Mesenchymal stem cell (in vitro differentiated cells and primary cell): Measurements from ENCODE around the gene AIP.

Experiments used
- DNase-seq: peaks from one replicate; pipeline ENCODE4 v3.0.0-alpha.2; 2013
- H2AFZ ChIP-seq: one replicate; pipeline ENCODE4 v1.6.1; 2013; ENCODE audit warnings: low read depth, mild to moderate bottlenecking, control low read depth, inconsistent platforms, low read length, moderate library complexity
- H2AK5ac ChIP-seq: 2 replicates; pipeline ENCODE4 v1.6.1; 2013; ENCODE audit warnings: low read length, moderate library complexity, mild to moderate bottlenecking, inconsistent platforms; ENCODE audit not compliant: severe bottlenecking
- H2BK120ac ChIP-seq: one replicate; pipeline ENCODE4 v1.6.1; 2013; ENCODE audit warnings: low read depth, mild to moderate bottlenecking, inconsistent platforms, low read length, moderate library complexity
- H2BK12ac ChIP-seq, 2 experiments: one replicate each; pipeline ENCODE4 v1.6.1; 2013; ENCODE audit warnings: inconsistent platforms in 2 of 2, low read length in 2 of 2, mild to moderate bottlenecking in 2 of 2, moderate library complexity in 2 of 2, control low read depth in 1 of 2
- H2BK15ac ChIP-seq: one replicate; pipeline ENCODE4 v1.6.1; 2013; ENCODE audit warnings: mild to moderate bottlenecking, low read depth, inconsistent platforms; ENCODE audit not compliant: poor library complexity, severe bottlenecking
- H2BK5ac ChIP-seq: 2 replicates; pipeline ENCODE4 v1.6.1; 2013; ENCODE audit warnings: low read depth, mild to moderate bottlenecking, low read length, control low read depth, inconsistent platforms; ENCODE audit not compliant: poor library complexity, severe bottlenecking
- H3K14ac ChIP-seq, 2 experiments: one replicate each; pipeline ENCODE4 v1.6.1; 2013; ENCODE audit warnings: inconsistent platforms in 2 of 2, low read length in 2 of 2, control low read depth in 1 of 2, mild to moderate bottlenecking in 1 of 2, moderate library complexity in 1 of 2
- H3K18ac ChIP-seq, 2 experiments: one replicate each; pipeline ENCODE4 v1.6.1; 2013; ENCODE audit warnings: inconsistent platforms in 2 of 2, low read length in 2 of 2, control low read depth in 1 of 2, low read depth in 1 of 2, mild to moderate bottlenecking in 1 of 2
- H3K23ac ChIP-seq, 2 experiments: one replicate each; pipeline ENCODE4 v1.6.1; 2013; ENCODE audit warnings: inconsistent platforms in 2 of 2, low read length in 2 of 2, mild to moderate bottlenecking in 2 of 2, moderate library complexity in 2 of 2, control low read depth in 1 of 2
- H3K27ac ChIP-seq: 2 replicates; pipeline ENCODE4 v1.5.1; 2013; ENCODE audit warnings: mild to moderate bottlenecking, moderate library complexity, low read length, control low read depth, inconsistent platforms; ENCODE audit not compliant: poor library complexity, severe bottlenecking
- H3K27me3 ChIP-seq, 2 experiments: 2 replicates each; pipeline versions ENCODE4 v1.6.1 to v1.7.0; 2013; ENCODE audit warnings: low read length in 2 of 2, mild to moderate bottlenecking in 2 of 2, moderate library complexity in 2 of 2, control low read depth in 1 of 2, inconsistent platforms in 1 of 2; ENCODE audit not compliant: control insufficient read depth in 1 of 2, insufficient read depth in 1 of 2
- H3K36me3 ChIP-seq, 2 experiments: 2 replicates each; pipeline versions ENCODE4 v1.6.1 to v1.7.0; 2013; ENCODE audit warnings: low read length in 2 of 2, control low read depth in 1 of 2, inconsistent platforms in 1 of 2, low read depth in 1 of 2, mild to moderate bottlenecking in 1 of 2; ENCODE audit not compliant: insufficient read depth in 2 of 2, control insufficient read depth in 1 of 2
- H3K4ac ChIP-seq, 2 experiments: one replicate each; pipeline ENCODE4 v1.6.1; 2013; ENCODE audit warnings: inconsistent platforms in 2 of 2, low read length in 2 of 2, mild to moderate bottlenecking in 2 of 2, moderate library complexity in 2 of 2, control low read depth in 1 of 2, low read depth in 1 of 2
- H3K4me1 ChIP-seq: 2 replicates; pipeline ENCODE4 v1.6.1; 2013; ENCODE audit warnings: low read depth, low read length, control low read depth; ENCODE audit not compliant: control insufficient read depth, insufficient read depth
- H3K4me2 ChIP-seq: 2 replicates; pipeline ENCODE4 v1.6.1; 2013; ENCODE audit warnings: low read length, mild to moderate bottlenecking, inconsistent platforms; ENCODE audit not compliant: poor library complexity, severe bottlenecking
- H3K4me3 ChIP-seq, 2 experiments: 2 replicates each; pipeline versions ENCODE4 v1.5.1 to v1.7.0; 2013; ENCODE audit warnings: low read length in 2 of 2, mild to moderate bottlenecking in 2 of 2, control low read depth in 1 of 2, low read depth in 1 of 2; ENCODE audit not compliant: insufficient read depth in 1 of 2
- H3K79me1 ChIP-seq: replicated peaks from 2 replicates; pipeline ENCODE4 v1.6.1; 2013; ENCODE audit warnings: mild to moderate bottlenecking, control low read depth, low read length, inconsistent platforms; ENCODE audit not compliant: poor library complexity, severe bottlenecking
- H3K9ac ChIP-seq: 2 replicates; pipeline ENCODE4 v1.7.0; 2013; ENCODE audit warnings: mild to moderate bottlenecking, low read length, moderate library complexity
- H3K9me3 ChIP-seq: 2 replicates; pipeline ENCODE4 v1.7.0; 2013; ENCODE audit warnings: mild to moderate bottlenecking, low read length; ENCODE audit not compliant: control insufficient read depth
- H4K8ac ChIP-seq: one replicate; pipeline ENCODE4 v1.6.1; 2013; ENCODE audit warnings: inconsistent platforms, mild to moderate bottlenecking, low read length, moderate library complexity
- H4K91ac ChIP-seq: one replicate; pipeline ENCODE4 v1.6.1; 2013; ENCODE audit warnings: mild to moderate bottlenecking, low read length, inconsistent platforms
- WGBS: methylation state at CpG from one replicate; pipeline ENCODE4 v1.1.7; 2013; ENCODE audit warnings: mixed read lengths; 5-methylcytosine and 5-hydroxymethylcytosine counted together

AIP gene

DNA sequence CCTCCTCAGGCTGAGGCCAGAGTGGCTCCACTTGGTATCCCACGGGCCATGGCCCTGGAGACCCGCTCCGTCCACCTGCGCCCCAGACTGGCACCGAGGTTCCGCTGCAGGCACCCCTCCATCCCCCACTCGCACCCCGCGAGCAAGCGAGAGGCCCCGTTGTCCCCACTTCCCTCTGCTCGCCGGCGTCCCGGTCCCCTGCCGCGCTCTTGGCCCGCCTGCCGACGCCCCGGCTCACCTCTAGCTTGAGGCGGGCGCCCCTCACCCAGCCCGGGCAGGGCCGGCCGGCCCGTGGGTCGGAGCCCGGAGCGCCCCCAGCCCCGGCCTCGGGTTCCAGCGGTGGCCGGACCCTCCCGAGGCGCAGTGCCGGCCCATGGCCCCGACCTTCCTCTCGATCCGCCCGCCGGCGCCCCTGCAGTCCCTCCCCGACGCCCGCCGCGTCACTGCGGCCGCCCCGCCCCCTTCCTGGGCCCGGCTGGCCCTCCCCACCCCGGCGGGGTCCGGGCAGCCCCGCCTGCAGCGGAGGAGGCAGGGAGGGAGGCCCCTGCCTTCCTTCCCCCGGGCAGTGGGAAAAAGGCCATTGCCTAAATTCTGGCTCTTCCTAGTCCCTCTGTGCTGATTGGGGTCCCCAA is 22.2 kb downstream of the AIP start, which contains the start of gene PITPNM1:
Gene PITPNM1, minus strand, starts transcription at position 414 of the 632 bp plus-strand sequence. CDS start 1,183 bp downstream, outside the sequence.
- Histone ChIP-seq H3K27ac (peak within 1 kb of the TSS; percentile 86), H3K27me3 (no peaks in the 10 kb centered on the region)

DNA sequence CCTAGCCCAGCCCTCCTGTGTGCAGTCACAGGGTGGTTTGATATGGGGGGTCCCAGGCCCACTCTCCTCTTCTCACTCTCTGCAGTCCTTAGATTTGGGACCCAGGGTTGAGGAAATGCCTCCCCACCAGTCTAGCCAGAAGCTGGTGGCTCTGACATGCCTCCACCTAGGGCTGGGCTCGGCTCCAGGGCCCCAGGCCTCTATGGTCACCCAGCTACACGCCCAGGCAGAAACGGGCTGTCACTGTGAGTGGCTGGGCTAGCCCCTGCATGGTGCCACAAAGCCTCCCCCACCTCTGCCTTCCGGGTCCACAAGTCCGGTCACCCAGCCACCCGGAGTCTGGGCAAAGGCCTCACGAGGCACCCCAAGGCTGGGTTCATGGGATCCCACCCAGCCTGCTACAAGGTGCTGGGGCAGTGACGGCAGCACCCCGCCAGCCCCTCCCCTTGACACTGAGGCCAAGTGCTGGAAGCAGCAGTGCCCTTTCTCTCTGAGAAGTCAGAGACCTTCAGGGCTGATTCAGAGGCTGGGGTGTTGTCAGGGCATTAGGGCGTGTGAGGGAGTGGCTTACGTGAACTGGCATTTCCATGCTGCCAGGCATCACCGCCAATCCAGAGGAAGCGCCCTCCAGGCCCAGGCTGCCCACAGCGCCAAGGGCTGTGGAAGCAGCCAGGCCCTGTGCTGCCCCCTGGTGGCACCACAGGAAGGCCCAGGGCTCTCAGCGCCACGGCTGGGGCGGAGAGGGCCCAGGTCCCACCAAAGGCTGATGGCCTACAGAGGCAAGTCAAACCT is 23.0 kb downstream of the AIP start:
- Histone ChIP-seq H3K14ac (peak overlapping the region in 1 of 2 experiments; percentile 2), H4K8ac (peak overlapping the region; percentile 74), H3K18ac (peak overlapping the region; percentile 29 to 79), H2BK120ac (peak overlapping the region; percentile 77), H2BK15ac (peak overlapping the region; percentile 77), H3K27ac (peak overlapping the region; percentile 86), H3K4ac (peak overlapping the region; percentile 8 to 86), H3K4me2 (peak overlapping the region; percentile 48), H3K36me3 (peaks cover 6 to 39% of the 10 kb centered on the region in 2 experiments), H3K4me1 (peaks cover 46% of the 10 kb centered on the region), H3K27me3 (peaks cover 0 to 3% of the 10 kb centered on the region in 2 experiments), H2BK12ac (peak overlapping the region; percentile 49 to 93), H2BK5ac (peak overlapping the region; percentile 83), H2AFZ (no peak overlapping the region), H2AK5ac (peak overlapping the region; percentile 63), H3K9me3 (no peaks in the 10 kb centered on the region), H4K91ac (peak overlapping the region; percentile 92), H3K9ac (peak overlapping the region; percentile 83), H3K23ac (no peak overlapping the region), H3K4me3 (peak overlapping the region in 1 of 2 experiments; percentile 91), H3K79me1 (peaks cover 6% of the 10 kb centered on the region)
- DNase-seq, result peak; percentile 93
- whole genome bisulfite sequencing, result 33% methylated on average over 17 of the region's 17 CpGs

More for the DNA sequence above, 22.2 kb downstream of the AIP start, which contains the start of gene PITPNM1:
- Histone ChIP-seq H3K4me2 (peak within 1 kb of the TSS; percentile 82), H2BK120ac (peak within 1 kb of the TSS; percentile 77), H3K23ac (peak within 1 kb of the TSS in 1 of 2 experiments; percentile 34), H2AFZ (peak within 1 kb of the TSS; percentile 66), H3K36me3 (peaks cover 6 to 44% of the 10 kb centered on the region in 2 experiments), H3K79me1 (peaks cover 9% of the 10 kb centered on the region), H2BK12ac (peak within 1 kb of the TSS; percentile 49 to 93), H3K9me3 (no peaks in the 10 kb centered on the region), H2AK5ac (peak within 1 kb of the TSS; percentile 63), H4K8ac (peak within 1 kb of the TSS; percentile 74), H2BK15ac (peak within 1 kb of the TSS; percentile 77), H3K4ac (peak within 1 kb of the TSS; percentile 20 to 86), H3K18ac (peak within 1 kb of the TSS; percentile 62 to 79), H3K14ac (peak within 1 kb of the TSS in 1 of 2 experiments; percentile 14), H2BK5ac (peak within 1 kb of the TSS; percentile 91), H3K4me3 (peak within 1 kb of the TSS; percentile 67 to 91), H4K91ac (peak within 1 kb of the TSS; percentile 92), H3K4me1 (peaks cover 46% of the 10 kb centered on the region), H3K9ac (peak within 1 kb of the TSS; percentile 83)
- DNase-seq, result peak; percentile 68
- under 1% methylated on average over 52 of the region's 58 CpGs for WGBS

DNA sequence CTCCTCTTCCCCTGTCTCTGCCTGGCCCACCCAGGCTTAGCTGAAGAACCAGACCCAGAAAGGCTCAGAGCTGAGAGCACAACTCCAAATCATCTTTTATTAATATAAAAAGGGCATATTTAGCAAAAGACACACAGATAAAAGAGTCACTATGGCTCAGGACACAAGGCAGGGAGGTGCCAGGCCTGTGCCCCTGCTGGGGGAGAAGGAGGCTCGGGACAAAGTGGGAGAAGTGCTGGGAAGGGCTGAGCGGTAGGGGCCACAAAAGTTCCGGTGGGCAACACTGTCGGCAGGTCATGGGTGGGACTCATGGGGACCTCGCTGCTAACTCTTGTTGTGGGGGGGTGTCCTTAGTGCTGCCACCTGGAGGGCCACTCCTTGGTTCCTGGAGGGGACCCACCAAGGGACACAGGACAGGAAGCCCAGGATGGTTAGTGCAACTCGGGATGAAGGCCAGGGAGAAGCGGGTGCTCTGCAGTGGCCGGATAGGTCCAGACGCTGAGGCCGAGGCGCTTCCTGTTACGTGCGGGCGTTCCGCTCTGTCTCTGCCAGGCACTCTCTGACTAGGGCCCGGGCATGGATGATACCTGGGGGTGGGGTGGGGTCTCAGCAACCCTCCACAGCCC is 23.7 kb downstream of the AIP start:
- peaks cover 3 to 33% of the 10 kb centered on the region in 2 experiments for H3K36me3 ChIP-seq
- peaks cover 0 to 3% of the 10 kb centered on the region in 2 experiments for H3K27me3 ChIP-seq
- no peaks in the 10 kb centered on the region for H3K9me3 ChIP-seq
- no peak overlapping the region for H4K91ac ChIP-seq
- H4K8ac ChIP-seq, result no peak overlapping the region
- no peak overlapping the region for H3K4ac ChIP-seq
- peak overlapping the region; percentile 32 for H2AK5ac ChIP-seq
- no peak overlapping the region for H2AFZ ChIP-seq
- no peak overlapping the region for H3K23ac ChIP-seq
- H3K14ac ChIP-seq, result no peak overlapping the region
- peaks cover 3% of the 10 kb centered on the region for H3K79me1 ChIP-seq
- peak overlapping the region; percentile 73 for H3K4me2 ChIP-seq
- no peak overlapping the region for H3K18ac ChIP-seq
- H3K27ac ChIP-seq, result peak overlapping the region; percentile 76
- DNase-seq, result no peak
- no peak overlapping the region for H2BK5ac ChIP-seq
- no peak overlapping the region for H3K4me3 ChIP-seq
- WGBS, result 89% methylated on average over 7 of the region's 16 CpGs
- H2BK12ac ChIP-seq, result no peak overlapping the region
- H2BK120ac ChIP-seq, result no peak overlapping the region
- H3K4me1 ChIP-seq, result peaks cover 46% of the 10 kb centered on the region
- peak overlapping the region; percentile 94 for H3K9ac ChIP-seq
- H2BK15ac ChIP-seq, result no peak overlapping the region
